ENCODE data around the gene OR12D3.
"Not testable (repeated sequence)": the region's sequence is repeated elsewhere in the genome, so short reads cannot be mapped to it uniquely, and the experiment has no call there.

GRCh38 chr6:29349348-29349747, 25.7 kb downstream of the OR12D3 start:
- TF ChIP-seq POLR2A (IDR thresholded peaks at IDR 0.05; ENCODE audit: low read depth); POLR2AphosphoS5 (IDR thresholded peaks at IDR 0.05); CTCF (IDR thresholded peaks at IDR 0.05): not testable (repeated sequence)
